Measurements from ENCODE around the gene HOXD10.

HOXD10 gene

GRCh38 chr2:176146101-176146500 is 29.5 kb downstream of the HOXD10 start:
- POLR2A ChIA-PET: no interaction called here
- DNase-seq (ENCODE audit: low read depth, low spot score): no peak
- no peak overlapping the region for H3K4me3 ChIP-seq (ENCODE audit: low read depth, low read length)
- no peak for TF ChIP-seq CTCF (IDR thresholded peaks at IDR 0.05; ENCODE audit: insufficient read depth, low read length, missing control alignments)
- CTCF ChIA-PET: interaction anchor here (1.2 to 30.2 kb wide), 6 partner anchors 9 to 497 kb away, joined by 3 to 1421 read pairs (median 105); partner anchors contain the start of genes HOXD3 and HOXD4

GRCh38 chr2:176146645-176147044 is 30.1 kb downstream of the HOXD10 start:
- POLR2A ChIA-PET: no interaction called here
- TF ChIP-seq CTCF (IDR thresholded peaks at IDR 0.05; ENCODE audit: insufficient read depth, low read length, missing control alignments): no peak

GRCh38 chr2:176147210-176147799 is 30.7 kb downstream of the HOXD10 start:
- POLR2A ChIA-PET: no interaction called here
- DNase-seq (ENCODE audit: low read depth, low spot score): no peak
- no peak for TF ChIP-seq CTCF (IDR thresholded peaks at IDR 0.05; ENCODE audit: insufficient read depth, low read length, missing control alignments)
- CTCF ChIA-PET: interaction anchor here (1.2 to 30.2 kb wide), 4 partner anchors 6 to 495 kb away, joined by 3 to 1421 read pairs (median 252); no protein-coding TSS in a partner anchor
- no peak overlapping the region for H3K4me3 ChIP-seq (ENCODE audit: low read depth, low read length)

More at GRCh38 chr2:176146645-176147044, 30.1 kb downstream of the HOXD10 start:
- CTCF ChIA-PET: interaction anchor here (2.7 to 30.2 kb wide), 4 partner anchors 9 to 496 kb away, joined by 20 to 1421 read pairs (median 252); partner anchors contain the start of genes HOXD3 and HOXD4
- no peak for DNase-seq (ENCODE audit: low read depth, low spot score)
- H3K4me3 ChIP-seq (ENCODE audit: low read depth, low read length): no peak overlapping the region

DNA sequence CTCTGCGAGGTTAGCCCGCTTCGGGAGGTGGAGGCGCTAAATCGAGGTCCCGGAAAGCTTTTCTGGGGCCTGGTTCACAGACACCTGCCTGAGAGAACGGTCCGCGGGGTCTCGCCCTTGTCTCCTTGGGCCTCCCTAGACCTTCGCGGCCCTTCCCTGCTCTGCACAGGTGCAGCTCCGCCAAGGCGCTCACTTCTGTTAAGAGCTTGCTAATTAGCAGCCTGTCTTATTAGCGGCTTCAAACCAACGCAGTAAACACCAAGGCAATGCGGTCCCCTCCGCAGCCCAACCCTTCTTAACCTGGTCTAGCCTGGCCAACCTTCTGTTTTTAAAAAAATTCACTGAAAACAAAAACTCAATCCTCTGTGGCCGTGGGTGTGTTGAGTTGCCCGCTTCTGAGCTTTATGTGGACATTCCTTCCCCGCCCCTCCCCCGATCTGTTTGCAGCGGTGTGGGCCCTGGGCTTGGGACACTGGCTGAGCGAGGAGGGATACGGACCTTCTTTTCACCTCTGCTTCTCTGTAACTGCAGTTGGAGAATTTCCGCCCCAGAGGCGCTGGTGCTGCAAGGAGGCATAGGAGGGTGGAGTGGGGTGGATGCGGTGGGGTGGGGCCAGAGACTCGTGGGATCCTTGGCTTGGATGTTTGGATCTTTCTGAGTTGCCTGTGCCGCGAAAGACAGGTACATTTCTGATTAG is 31.4 kb downstream of the HOXD10 start:
- CTCF ChIA-PET: interaction anchor here (1.2 to 30.2 kb wide), 3 partner anchors 7 to 495 kb away, joined by 3 to 1421 read pairs (median 190); no protein-coding TSS in a partner anchor
- no peak for TF ChIP-seq CTCF (IDR thresholded peaks at IDR 0.05; ENCODE audit: insufficient read depth, low read length, missing control alignments)
- POLR2A ChIA-PET: no interaction called here
- no peak overlapping the region for H3K4me3 ChIP-seq (ENCODE audit: low read depth, low read length)
- DNase-seq (ENCODE audit: low read depth, low spot score): no peak

DNA sequence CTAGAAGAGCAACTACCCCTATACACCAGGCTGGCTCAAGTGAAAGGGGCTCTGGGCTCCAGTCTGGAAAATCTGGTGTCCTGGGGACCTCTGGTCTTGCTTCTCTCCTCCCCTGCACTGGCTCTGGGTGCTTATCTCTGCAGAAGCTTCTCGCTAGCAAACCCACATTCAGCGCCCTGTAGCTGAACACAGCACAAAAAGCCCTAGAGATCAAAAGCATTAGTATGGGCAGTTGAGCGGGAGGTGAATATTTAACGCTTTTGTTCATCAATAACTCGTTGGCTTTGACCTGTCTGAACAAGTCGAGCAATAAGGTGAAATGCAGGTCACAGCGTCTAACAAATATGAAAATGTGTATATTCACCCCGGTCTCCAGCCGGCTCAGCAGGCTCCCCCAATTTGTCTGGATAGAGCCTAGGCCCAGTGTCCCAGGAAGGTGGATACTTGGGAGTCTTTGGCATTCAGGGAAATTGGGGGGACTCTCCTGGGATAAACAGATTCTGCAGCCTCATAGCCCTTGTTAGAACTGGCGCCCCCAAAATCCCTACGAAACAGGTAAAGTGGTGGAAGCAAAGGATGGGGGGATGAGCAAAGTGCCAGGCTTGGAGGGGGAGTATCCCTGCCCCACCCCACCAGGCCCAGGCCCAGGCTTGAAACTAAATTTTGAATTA is 32.3 kb downstream of the HOXD10 start:
- no peak for TF ChIP-seq CTCF (IDR thresholded peaks at IDR 0.05; ENCODE audit: insufficient read depth, low read length, missing control alignments)
- H3K4me3 ChIP-seq (ENCODE audit: low read depth, low read length): no peak overlapping the region
- no peak for DNase-seq (ENCODE audit: low read depth, low spot score)
- CTCF ChIA-PET: interaction anchor here (16.2 to 30.2 kb wide), 2 partner anchors 8 to 494 kb away, joined by 190 to 1421 read pairs; no protein-coding TSS in a partner anchor
- POLR2A ChIA-PET: no interaction called here
